Activated CD4-positive, alpha-beta memory T cell treated with anti-CD3 and anti-CD28 coated beads, Interleukin-2, amount 10 ng/mL, durations not matched to agents 7 days and 5 days (primary cell): ENCODE measurements around the gene DPP6. TPM values are rescaled to one million over a fixed set of nuclear protein-coding genes. Genes with fewer than 3 reads are reported as not detected.

Experiments
- CTCF ChIA-PET: fragments of 350-600 bp; sonication (Branson Sonifier 250); formaldehyde crosslinking; loops from one replicate; lab custom pipeline; 2021; ENCODE audit warnings: antibody characterized with exemption, inconsistent platforms; lab: Charles Lee
- POLR2A ChIA-PET: fragments of 350-600 bp; sonication (Branson Sonifier 250); formaldehyde crosslinking; loops from one replicate; lab custom pipeline; 2021; ENCODE audit warnings: antibody characterized with exemption; lab: Charles Lee
- DNase-seq: peaks from one replicate; pipeline ENCODE4 v3.0.0-alpha.2; 2020
- H3K27ac Mint-ChIP-seq: one replicate; pipeline ENCODE4 v1.8.0; 2021; ENCODE audit warnings: mild to moderate bottlenecking, mixed read lengths
- H3K27me3 Mint-ChIP-seq: one replicate; pipeline ENCODE4 v1.8.0; 2021; ENCODE audit warnings: mixed read lengths
- H3K36me3 Mint-ChIP-seq: one replicate; pipeline ENCODE4 v1.8.0; 2021; ENCODE audit warnings: low read depth, mixed read lengths
- H3K4me1 Mint-ChIP-seq: one replicate; pipeline ENCODE4 v1.8.0; 2021; ENCODE audit warnings: mixed read lengths
- H3K4me3 Mint-ChIP-seq: one replicate; pipeline ENCODE4 v1.8.0; 2021; ENCODE audit warnings: mild to moderate bottlenecking, mixed read lengths
- H3K9me3 Mint-ChIP-seq: one replicate; pipeline ENCODE4 v1.8.0; 2021; ENCODE audit warnings: mixed read lengths
- total RNA-seq, 2 experiments: library from RNA; stranded (reverse); gene quantifications; one replicate each; pipeline ENCODE4 v1.2.3, GENCODE V29; 2021

The DPP6 gene
- total RNA-seq, 2 experiments from 2014 or later = not detected

DNA sequence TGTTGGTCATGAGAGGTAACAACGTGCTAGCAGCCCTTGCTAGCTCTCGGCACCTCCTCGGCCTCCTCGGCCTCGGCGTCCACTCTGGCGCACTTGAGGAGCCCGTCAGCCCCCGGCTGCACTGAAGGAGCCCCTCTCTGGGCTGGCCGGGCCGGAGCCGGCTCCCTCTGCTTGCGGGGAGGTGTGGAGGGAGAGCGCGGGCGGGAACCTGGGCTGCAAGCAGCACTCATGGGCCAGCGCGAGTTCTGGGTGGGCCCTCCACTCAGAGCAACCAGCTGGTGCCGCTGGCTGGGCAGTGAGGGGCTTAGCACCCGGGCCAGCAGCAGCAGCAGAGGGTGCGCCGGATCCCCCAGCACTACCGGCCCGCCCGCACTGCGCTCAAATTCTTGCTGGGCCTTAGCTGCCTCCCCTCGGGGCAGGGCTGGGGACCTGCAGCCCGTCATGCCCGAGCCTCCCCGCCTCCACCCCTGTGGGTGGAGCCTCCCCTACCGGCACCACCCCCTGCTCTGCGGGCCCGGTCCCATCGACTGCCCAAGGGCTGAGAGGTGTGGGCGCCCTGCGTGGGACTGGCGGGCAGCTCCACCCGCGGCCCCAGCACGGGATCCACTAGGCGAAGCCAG is 854.6 kb downstream of the DPP6 start:
- H3K4me1 Mint-ChIP-seq = peaks cover 3% of the 10 kb centered on the region
- POLR2A ChIA-PET = no interaction called here
- no peaks in the 10 kb centered on the region for H3K36me3 Mint-ChIP-seq
- no peak overlapping the region for H3K4me3 Mint-ChIP-seq
- H3K9me3 Mint-ChIP-seq = peaks cover 2% of the 10 kb centered on the region
- H3K27me3 Mint-ChIP-seq = no peaks in the 10 kb centered on the region
- DNase-seq = no peak
- CTCF ChIA-PET = no interaction called here
- no peak overlapping the region for H3K27ac Mint-ChIP-seq

DNA sequence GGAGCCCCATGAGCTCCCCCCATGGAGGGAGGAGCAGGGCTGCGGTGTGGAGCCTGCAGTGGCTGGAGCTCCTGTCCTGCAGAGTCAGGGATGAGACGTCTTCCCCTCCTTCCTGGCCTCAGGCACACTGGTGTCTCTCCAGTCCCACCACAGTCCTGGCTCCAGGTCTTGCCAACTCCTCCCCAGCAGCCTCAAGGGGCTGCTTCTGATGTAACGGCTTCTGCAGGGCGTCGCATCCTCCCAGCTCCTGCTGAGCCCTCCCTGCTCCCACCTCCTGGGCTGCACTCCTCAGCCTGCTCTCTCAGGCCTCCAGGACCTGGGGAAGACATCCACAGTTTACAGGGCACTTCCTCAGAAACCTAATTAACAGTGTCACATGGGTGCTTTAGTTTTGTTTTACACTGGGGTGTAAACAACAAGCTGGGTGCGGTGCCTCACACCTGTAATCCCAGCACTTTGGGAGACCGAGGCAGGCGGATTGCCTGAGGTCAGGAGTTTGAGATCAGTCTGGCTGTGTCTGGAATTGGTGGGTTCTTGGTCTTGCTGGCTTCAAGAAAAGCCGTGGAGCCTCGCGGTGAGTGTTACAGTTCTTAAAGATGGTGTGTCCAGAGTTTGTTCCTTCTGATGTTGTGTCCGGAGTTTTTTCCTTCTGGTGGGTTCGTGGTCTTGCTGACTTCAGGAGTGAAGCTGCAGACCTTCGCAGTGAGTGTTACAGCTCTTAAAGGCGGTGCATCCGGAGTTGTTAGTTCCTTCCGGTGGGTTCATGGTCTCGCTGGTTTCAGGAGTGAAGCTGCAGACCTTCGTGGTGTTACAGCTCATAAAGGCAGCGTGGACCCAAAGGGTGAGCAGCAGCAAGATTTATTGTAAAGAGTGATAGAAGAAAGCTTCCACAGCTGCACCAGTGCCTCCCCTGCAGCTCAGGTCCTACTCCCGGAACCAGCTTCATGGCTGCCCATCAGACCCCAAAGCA is 855.7 kb downstream of the DPP6 start:
- no peak for DNase-seq
- Mint-ChIP-seq H3K27ac (no peak overlapping the region), H3K27me3 (no peaks in the 10 kb centered on the region), H3K9me3 (peaks cover 2% of the 10 kb centered on the region), H3K36me3 (no peaks in the 10 kb centered on the region), H3K4me1 (peaks cover 3% of the 10 kb centered on the region), H3K4me3 (peak overlapping the region; percentile 14)
- ChIA-PET POLR2A (interaction anchor here (0.9 kb wide), 1 partner anchor 95 kb away, joined by 3 read pairs; the partner anchor contains the start of gene PAXIP1), CTCF (no interaction called here)

DNA sequence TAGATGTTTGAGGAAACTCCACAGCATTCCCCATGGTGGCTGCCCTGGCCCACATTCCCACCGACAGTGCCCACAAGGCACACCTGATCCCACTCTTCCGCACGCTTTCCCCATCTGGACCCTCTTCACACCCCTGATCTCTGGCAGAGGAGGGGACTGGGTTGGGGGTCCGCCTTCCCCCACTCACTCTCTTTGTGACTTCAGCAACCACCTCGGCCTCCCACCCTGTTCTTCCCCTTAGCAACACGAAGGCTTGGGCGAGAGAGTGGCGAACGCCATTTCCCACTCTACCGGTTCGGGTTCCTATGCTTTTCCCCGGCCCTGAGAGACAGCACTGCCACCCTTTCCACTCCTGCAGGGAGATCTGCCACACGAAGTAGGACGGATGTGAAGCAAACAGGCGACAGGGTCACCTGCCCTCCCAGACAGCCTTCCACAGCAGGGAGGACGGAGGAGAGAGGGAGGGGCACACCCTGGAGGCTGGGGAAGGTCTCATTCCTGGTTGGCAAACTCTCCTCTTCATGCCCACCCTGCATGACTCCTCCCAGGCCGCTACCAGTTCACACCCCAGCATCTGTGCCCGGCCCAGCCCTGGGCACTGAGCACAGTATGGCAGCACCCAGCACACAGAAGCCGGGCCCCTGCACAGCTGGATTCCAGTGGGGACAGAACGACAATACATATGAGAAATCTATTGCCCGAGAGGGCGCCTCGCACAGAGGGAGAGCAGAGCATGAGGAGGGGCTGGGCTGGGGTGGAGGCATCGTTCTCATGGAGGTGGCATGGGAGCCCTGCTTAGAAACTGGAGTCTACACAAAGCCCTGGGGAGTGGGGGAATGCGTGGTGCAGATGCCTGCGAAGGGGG is 857.3 kb downstream of the DPP6 start:
- CTCF ChIA-PET = no interaction called here
- Mint-ChIP-seq H3K36me3 (no peaks in the 10 kb centered on the region), H3K4me1 (peaks cover 7% of the 10 kb centered on the region), H3K4me3 (no peak overlapping the region), H3K27me3 (peaks cover 4% of the 10 kb centered on the region), H3K9me3 (peaks cover 2% of the 10 kb centered on the region), H3K27ac (no peak overlapping the region)
- POLR2A ChIA-PET = no interaction called here
- DNase-seq = no peak

DNA sequence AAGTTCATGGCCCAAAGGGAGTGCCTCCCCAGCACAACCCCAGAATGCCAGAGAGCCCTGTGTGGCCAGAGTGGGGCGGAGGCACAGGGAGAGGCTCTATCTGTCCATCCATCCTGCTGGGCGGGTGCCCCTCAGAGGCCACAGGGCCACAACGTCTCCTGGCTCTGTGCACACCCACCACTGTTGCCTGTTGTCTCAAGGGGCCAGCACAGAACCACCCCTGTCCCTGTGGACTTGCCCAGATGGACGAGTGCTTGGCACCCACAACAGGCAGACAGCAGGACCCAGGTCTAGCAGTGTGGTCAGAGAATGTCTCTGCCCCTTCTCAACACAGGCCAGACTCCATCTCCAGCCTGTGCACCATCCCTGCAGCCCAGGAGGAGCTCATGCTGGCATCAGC is 857.9 kb downstream of the DPP6 start:
- CTCF ChIA-PET = no interaction called here
- Mint-ChIP-seq H3K36me3 (no peaks in the 10 kb centered on the region), H3K27ac (no peak overlapping the region)

DNA sequence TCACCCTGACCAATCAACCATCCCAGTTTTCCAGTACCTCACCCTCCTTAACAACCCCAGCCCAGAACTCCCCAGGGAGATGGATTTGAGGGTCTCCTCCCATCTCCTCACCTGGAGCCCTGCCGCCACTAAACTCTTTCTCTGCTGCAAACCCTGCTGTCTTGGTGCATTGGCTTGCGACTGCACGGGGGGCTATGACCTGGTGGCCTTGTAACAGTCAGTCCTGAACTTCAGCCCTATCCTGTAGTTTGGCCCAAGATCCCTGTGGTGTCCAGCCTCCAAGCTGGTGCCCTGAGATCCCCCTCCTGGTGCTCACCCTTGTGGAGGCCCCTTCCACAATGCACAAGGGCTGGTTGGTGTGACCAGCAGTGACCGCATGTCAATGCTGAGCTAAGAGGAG is 858.8 kb downstream of the DPP6 start:
- no peak overlapping the region for H3K27ac Mint-ChIP-seq
- H3K36me3 Mint-ChIP-seq = no peaks in the 10 kb centered on the region
- H3K4me3 Mint-ChIP-seq = no peak overlapping the region
- peaks cover 10% of the 10 kb centered on the region for H3K27me3 Mint-ChIP-seq
- peaks cover 8% of the 10 kb centered on the region for H3K4me1 Mint-ChIP-seq
- H3K9me3 Mint-ChIP-seq = peaks cover 2% of the 10 kb centered on the region
- ChIA-PET POLR2A (no interaction called here), CTCF (interaction anchor here (3.9 kb wide), 1 partner anchor 42 kb away, joined by 17 read pairs; no protein-coding TSS in a partner anchor)
- no peak for DNase-seq

More for the DNA sequence above, 857.9 kb downstream of the DPP6 start:
- H3K4me3 Mint-ChIP-seq = no peak overlapping the region
- H3K4me1 Mint-ChIP-seq = peaks cover 8% of the 10 kb centered on the region
- H3K9me3 Mint-ChIP-seq = peaks cover 2% of the 10 kb centered on the region
- peaks cover 7% of the 10 kb centered on the region for H3K27me3 Mint-ChIP-seq
- POLR2A ChIA-PET = no interaction called here
- DNase-seq = no peak

DNA sequence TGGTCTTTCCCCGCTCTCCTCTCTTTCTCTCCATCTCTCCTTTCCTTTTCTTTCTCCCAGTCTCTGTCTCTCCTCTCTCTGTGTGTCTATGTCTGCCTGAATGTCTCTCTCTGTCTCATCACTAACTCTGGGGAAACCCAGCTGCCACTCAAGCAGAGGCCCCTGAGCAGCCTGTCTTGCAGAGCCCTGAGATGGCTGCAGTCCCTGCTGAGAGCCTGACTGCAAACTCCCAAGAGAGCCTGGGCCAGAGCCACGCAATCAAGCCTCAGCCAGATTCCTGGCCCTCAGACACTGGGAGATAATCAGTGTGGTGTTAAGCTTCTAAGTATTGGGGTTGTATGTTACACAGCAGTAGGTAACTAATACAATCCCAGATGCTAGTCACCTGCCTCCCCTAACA is 859.2 kb downstream of the DPP6 start:
- DNase-seq = no peak
- POLR2A ChIA-PET = no interaction called here
- CTCF ChIA-PET = interaction anchor here (1.0 to 3.9 kb wide), 2 partner anchors 15 to 41 kb away, joined by 3 to 17 read pairs; no protein-coding TSS in a partner anchor
- Mint-ChIP-seq H3K4me3 (no peak overlapping the region), H3K27me3 (peaks cover 10% of the 10 kb centered on the region), H3K4me1 (peaks cover 8% of the 10 kb centered on the region), H3K36me3 (no peaks in the 10 kb centered on the region), H3K27ac (no peak overlapping the region), H3K9me3 (peaks cover 2% of the 10 kb centered on the region)

DNA sequence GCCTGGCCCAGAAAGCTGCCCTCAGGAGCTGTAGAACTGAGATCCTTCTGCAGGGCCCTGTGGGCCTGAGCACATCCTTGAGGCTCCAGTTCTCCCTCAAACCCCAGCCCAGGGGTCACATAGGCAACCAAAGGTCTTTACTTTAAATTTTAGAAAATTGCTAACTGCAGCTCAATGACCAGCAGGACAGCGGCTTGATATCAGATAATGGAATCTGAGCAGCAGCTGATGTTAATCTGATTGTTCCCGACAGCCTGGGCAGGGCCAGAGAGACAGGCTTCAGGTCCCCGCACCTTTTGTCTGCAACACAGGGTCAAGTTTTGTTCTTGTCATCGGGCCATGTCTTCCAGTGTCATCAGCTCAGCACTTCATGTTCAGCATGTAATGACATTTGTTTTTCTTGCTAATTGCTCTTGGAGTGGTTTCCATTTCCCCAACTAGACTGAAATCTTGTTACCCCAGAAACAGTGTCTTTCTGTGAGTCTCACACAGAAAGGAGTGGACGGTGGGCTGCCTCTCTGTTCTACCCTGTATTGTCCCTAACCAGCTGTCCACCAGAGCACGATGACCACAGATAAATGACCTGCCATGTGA is 859.8 kb downstream of the DPP6 start:
- CTCF ChIA-PET = interaction anchor here (1.0 to 3.9 kb wide), 6 partner anchors 12 to 468 kb away, joined by 3 to 17 read pairs (median 4); no protein-coding TSS in a partner anchor
- Mint-ChIP-seq H3K9me3 (peaks cover 2% of the 10 kb centered on the region), H3K27ac (no peak overlapping the region), H3K36me3 (no peaks in the 10 kb centered on the region), H3K4me1 (peaks cover 8% of the 10 kb centered on the region), H3K4me3 (no peak overlapping the region), H3K27me3 (peaks cover 11% of the 10 kb centered on the region)
- POLR2A ChIA-PET = no interaction called here
- DNase-seq = no peak

DNA sequence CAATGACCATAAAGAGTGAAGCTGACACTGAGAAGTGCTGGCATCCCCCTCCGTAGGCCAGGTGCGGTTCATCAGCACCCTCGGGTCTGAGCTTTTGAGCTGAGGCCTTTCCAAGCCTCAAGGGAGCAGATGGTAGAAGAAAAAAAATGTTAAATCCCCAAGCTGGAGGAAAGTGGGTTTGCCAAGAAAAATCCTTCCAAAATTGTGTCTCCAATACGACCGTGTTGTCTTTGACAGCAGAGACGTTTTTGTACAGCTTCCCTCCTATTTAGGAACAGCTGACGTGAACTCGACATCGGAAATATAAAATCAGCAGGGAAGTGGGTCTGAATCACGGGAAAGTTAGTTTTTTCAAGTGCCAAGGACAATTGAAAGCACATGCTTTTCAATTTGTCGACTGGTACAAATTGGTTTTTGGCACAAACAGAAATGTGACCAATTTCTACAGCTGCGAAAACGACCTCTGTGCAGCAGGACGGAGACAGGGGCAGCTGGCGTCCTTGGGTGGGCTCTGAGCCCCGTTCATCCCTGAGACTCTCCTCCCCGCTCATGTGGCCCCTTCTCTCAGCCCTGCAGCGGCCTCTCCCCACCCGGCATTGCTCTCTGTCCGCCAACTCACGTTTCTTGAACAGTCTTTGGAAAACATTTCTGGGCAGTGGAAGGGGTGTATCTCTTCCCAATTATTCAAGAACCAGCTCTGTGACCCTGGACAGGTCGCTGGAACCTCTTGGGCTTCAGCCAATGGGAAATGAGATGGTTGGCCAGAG is 860.9 kb downstream of the DPP6 start:
- POLR2A ChIA-PET = no interaction called here
- no peak for DNase-seq
- Mint-ChIP-seq H3K27ac (no peak overlapping the region), H3K4me1 (peaks cover 8% of the 10 kb centered on the region), H3K36me3 (no peaks in the 10 kb centered on the region), H3K4me3 (no peak overlapping the region), H3K9me3 (peaks cover 2% of the 10 kb centered on the region), H3K27me3 (peaks cover 12% of the 10 kb centered on the region)
- CTCF ChIA-PET = interaction anchor here (0.8 to 3.9 kb wide), 13 partner anchors 8 to 709 kb away, joined by 3 to 30 read pairs (median 4); no protein-coding TSS in a partner anchor

DNA sequence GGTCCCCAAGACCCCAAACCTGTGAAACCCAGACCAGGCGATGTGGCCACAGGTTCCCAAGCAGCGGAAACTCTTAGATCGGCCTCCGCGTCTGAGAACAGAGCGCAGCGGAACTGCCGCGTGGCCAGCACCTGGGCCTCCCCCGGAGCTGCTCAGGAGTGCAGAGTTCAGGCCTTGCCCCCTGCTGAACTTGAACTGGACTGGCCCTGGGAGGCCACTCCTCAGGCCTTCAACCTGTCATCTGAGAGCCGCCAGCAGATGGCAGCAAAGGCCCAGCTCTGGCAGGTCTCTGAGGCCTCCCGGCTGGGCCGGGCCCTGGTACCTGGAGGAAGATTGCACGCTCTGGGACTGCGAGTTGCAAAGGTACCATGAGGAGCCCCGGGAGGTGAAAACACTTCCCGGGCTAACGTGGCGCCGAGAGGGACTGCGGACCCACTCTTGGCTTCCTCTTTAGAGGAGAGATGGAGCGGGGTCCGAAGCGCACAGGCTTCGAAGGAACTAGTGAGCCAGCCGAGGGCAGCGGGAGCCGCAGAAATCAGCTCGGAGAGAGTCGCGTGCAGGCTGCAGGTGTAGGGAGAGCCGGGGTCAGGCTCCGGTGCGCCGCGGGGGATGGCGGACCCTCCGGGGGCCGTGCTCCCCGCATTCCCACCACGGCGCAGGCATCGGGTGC is 861.6 kb downstream of the DPP6 start:
- H3K36me3 Mint-ChIP-seq = no peaks in the 10 kb centered on the region
- ChIA-PET CTCF (interaction anchor here (0.6 to 3.9 kb wide), 23 partner anchors 9 to 809 kb away, joined by 3 to 30 read pairs (median 3); no protein-coding TSS in a partner anchor), POLR2A (no interaction called here)
- no peak overlapping the region for H3K27ac Mint-ChIP-seq
- H3K4me3 Mint-ChIP-seq = peak overlapping the region; percentile 17
- H3K9me3 Mint-ChIP-seq = peaks cover 2% of the 10 kb centered on the region
- DNase-seq = peak; percentile 86
- H3K4me1 Mint-ChIP-seq = peaks cover 5% of the 10 kb centered on the region
- peaks cover 12% of the 10 kb centered on the region for H3K27me3 Mint-ChIP-seq

DNA sequence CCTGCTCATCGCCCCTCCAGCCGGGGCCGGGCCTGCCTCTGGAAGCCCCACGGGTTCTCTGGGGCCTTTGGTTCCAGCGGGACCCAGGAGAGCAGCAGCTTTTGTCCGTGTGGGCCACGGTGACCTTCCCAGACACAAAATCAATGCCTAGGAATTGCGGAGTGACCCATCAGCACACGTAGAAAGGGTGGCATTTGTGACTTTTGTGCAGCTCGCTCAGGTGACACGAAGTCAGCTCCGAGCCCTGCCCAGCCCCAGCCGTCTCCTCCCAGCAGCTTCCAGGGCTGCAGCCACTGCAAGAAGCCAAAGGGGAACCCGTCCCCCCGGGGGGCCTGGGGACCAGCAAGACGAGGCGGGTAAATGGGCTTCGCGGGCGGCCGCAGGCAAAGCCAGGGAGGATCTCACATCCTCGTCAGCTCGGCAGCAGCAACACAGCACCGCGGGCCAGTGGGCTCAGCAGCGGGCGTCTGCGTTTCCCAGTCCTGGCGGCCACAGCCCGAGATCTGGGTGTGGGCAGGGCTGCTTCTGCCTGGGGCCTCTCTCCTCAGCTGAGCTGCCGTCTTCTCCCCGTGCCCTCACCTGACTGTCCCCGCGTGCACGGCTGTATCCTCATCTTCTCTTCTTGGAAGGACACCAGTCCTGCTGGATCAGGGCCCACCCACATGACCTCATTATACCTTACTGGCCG is 862.3 kb downstream of the DPP6 start:
- ChIA-PET POLR2A (interaction anchor here (1.1 to 1.6 kb wide), 2 partner anchors 13 to 89 kb away, joined by 4 to 6 read pairs; no protein-coding TSS in a partner anchor), CTCF (interaction anchor here (0.6 to 3.9 kb wide), 19 partner anchors 9 to 808 kb away, joined by 3 to 30 read pairs (median 4); no protein-coding TSS in a partner anchor)
- Mint-ChIP-seq H3K4me3 (no peak overlapping the region), H3K27me3 (peaks cover 12% of the 10 kb centered on the region), H3K27ac (no peak overlapping the region), H3K4me1 (peaks cover 5% of the 10 kb centered on the region), H3K9me3 (peaks cover 2% of the 10 kb centered on the region), H3K36me3 (no peaks in the 10 kb centered on the region)
- DNase-seq = no peak
